Smooth muscle cell (in vitro differentiated cells): ENCODE measurements around the gene PALLD. TPM values are rescaled to one million over a fixed set of nuclear protein-coding genes. Genes with fewer than 3 reads are reported as not detected.

Experiments
- DNase-seq: peaks from one replicate; lab custom pipeline; 2025; ENCODE audit not compliant: unreplicated experiment; lab: John Stamatoyannopoulos, UW
- H2AFZ ChIP-seq: fragments of 200-600 bp; sonication (generic); 2 replicates; pipeline ENCODE4 v1.6.0; 2016; ENCODE audit warnings: antibody characterized with exemption, low read depth, mild to moderate bottlenecking
- H3F3A ChIP-seq: fragments of 200-600 bp; sonication (generic); 2 replicates; pipeline ENCODE4 v1.6.0; 2017; ENCODE audit warnings: antibody characterized with exemption, low read depth
- H3K27ac ChIP-seq: fragments of 200-600 bp; sonication (generic); 2 replicates; pipeline ENCODE4 v1.5.1; 2016; ENCODE audit warnings: low read depth, mild to moderate bottlenecking
- H3K27me3 ChIP-seq: fragments of 200-600 bp; sonication (generic); 2 replicates; pipeline ENCODE4 v1.6.1; 2016; ENCODE audit warnings: low read depth, mild to moderate bottlenecking
- H3K36me3 ChIP-seq: fragments of 200-600 bp; sonication (generic); 2 replicates; pipeline ENCODE4 v1.5.1; 2016; ENCODE audit warnings: low read depth
- H3K4me1 ChIP-seq: fragments of 200-600 bp; sonication (generic); 2 replicates; pipeline ENCODE4 v1.5.1; 2016; ENCODE audit warnings: low read depth
- H3K4me2 ChIP-seq: fragments of 200-600 bp; sonication (generic); 2 replicates; pipeline ENCODE4 v1.6.0; 2016; ENCODE audit warnings: mild to moderate bottlenecking
- H3K4me3 ChIP-seq: fragments of 200-600 bp; sonication (generic); 2 replicates; pipeline ENCODE4 v1.5.1; 2016; ENCODE audit warnings: mild to moderate bottlenecking
- H3K79me2 ChIP-seq: fragments of 200-600 bp; sonication (generic); 2 replicates; pipeline ENCODE4 v1.6.0; 2016; ENCODE audit warnings: low read depth, mild to moderate bottlenecking
- H3K9ac ChIP-seq: fragments of 200-600 bp; sonication (generic); 2 replicates; pipeline ENCODE4 v1.6.0; 2016; ENCODE audit warnings: low read depth
- H3K9me3 ChIP-seq: fragments of 200-600 bp; sonication (generic); replicated peaks from 2 replicates; pipeline ENCODE4 v1.5.1; 2016; ENCODE audit warnings: low read depth
- H4K20me1 ChIP-seq: fragments of 200-600 bp; sonication (generic); 2 replicates; pipeline ENCODE4 v1.6.0; 2016; ENCODE audit warnings: low read depth
- WGBS: methylation state at CpG from one replicate; pipeline ENCODE4 v1.1.7; 2016; ENCODE audit warnings: low lambda C conversion rate; 5-methylcytosine and 5-hydroxymethylcytosine counted together
- polyA plus RNA-seq: library from polyadenylated mRNA; unstranded; fragments of >200 nt; fragmentation: Nextera tagmentation; extraction: Ambion mirVana; gene quantifications from 2 replicates; pipeline ENCODE4 v1.2.1, GENCODE V29; 2016
- total RNA-seq: library from RNA; depleted of rRNA; stranded (reverse); fragments of >200 nt; gene quantifications from 2 replicates; pipeline ENCODE4 v1.2.3, GENCODE V29; 2014
- TF ChIP-seq, protein P1 (sequence below): fragments of 200-600 bp; sonication (generic); IDR thresholded peaks from 2 replicates; pipeline ENCODE4 v1.5.1; 2017; ENCODE audit warnings: borderline replicate concordance, mild to moderate bottlenecking, antibody characterized with exemption; ENCODE audit not compliant: insufficient read depth, poor library complexity, severe bottlenecking

Gene PALLD
- total and polyA plus RNA-seq, 2 experiments from 2014 or later, result 354 to 415 TPM

DNA sequence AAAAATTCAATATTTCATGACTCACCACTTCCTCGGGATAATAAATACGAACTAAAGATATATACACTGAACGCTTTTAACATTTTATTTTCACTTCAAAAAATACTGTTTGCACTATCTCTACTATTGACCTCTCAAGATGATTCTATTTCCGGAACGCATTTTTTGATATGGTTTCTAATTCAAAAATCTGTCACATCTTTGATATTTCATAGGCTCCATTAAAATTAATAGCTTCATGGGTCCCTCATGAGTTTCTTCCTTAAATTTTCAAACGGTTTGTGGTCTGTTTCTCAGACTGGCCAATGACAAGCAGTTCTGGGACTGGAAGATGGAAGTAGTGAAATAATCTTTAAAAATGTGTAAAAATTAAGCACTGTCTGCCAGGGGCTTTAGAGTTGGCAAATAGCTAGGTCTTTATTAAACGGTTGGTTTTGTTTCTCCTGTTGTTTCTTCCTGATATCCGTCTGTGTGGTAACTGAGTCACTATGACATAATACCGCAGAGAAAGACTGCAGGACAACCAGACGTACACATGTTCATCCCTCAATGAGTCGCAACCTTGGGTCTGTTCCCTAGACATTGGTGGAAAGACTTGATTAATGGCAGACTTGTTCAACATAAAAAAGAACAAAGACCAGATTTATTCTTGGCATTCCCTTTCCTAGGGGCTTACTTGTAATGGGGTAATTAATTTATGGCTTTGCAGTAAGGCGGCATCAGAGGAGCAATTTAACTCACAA lies 133.8 kb downstream of the PALLD start:
- TF ChIP-seq, protein P1, sequence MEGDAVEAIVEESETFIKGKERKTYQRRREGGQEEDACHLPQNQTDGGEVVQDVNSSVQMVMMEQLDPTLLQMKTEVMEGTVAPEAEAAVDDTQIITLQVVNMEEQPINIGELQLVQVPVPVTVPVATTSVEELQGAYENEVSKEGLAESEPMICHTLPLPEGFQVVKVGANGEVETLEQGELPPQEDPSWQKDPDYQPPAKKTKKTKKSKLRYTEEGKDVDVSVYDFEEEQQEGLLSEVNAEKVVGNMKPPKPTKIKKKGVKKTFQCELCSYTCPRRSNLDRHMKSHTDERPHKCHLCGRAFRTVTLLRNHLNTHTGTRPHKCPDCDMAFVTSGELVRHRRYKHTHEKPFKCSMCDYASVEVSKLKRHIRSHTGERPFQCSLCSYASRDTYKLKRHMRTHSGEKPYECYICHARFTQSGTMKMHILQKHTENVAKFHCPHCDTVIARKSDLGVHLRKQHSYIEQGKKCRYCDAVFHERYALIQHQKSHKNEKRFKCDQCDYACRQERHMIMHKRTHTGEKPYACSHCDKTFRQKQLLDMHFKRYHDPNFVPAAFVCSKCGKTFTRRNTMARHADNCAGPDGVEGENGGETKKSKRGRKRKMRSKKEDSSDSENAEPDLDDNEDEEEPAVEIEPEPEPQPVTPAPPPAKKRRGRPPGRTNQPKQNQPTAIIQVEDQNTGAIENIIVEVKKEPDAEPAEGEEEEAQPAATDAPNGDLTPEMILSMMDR, result no peak
- H3F3A ChIP-seq, result peaks cover 15% of the 10 kb centered on the region
- peak overlapping the region; percentile 99 for H3K27ac ChIP-seq
- peak overlapping the region; percentile 76 for H3K4me3 ChIP-seq
- H4K20me1 ChIP-seq, result no peaks in the 10 kb centered on the region
- H3K79me2 ChIP-seq, result peaks cover 35% of the 10 kb centered on the region
- 34% methylated on average over 12 of the region's 12 CpGs for WGBS
- peaks cover 37% of the 10 kb centered on the region for H3K4me1 ChIP-seq
- no peaks in the 10 kb centered on the region for H3K27me3 ChIP-seq
- no peak overlapping the region for H2AFZ ChIP-seq
- peak overlapping the region; percentile 90 for H3K9ac ChIP-seq
- peak overlapping the region; percentile 94 for H3K4me2 ChIP-seq
- H3K36me3 ChIP-seq, result no peaks in the 10 kb centered on the region
- no peak for DNase-seq
- no peaks in the 10 kb centered on the region for H3K9me3 ChIP-seq

DNA sequence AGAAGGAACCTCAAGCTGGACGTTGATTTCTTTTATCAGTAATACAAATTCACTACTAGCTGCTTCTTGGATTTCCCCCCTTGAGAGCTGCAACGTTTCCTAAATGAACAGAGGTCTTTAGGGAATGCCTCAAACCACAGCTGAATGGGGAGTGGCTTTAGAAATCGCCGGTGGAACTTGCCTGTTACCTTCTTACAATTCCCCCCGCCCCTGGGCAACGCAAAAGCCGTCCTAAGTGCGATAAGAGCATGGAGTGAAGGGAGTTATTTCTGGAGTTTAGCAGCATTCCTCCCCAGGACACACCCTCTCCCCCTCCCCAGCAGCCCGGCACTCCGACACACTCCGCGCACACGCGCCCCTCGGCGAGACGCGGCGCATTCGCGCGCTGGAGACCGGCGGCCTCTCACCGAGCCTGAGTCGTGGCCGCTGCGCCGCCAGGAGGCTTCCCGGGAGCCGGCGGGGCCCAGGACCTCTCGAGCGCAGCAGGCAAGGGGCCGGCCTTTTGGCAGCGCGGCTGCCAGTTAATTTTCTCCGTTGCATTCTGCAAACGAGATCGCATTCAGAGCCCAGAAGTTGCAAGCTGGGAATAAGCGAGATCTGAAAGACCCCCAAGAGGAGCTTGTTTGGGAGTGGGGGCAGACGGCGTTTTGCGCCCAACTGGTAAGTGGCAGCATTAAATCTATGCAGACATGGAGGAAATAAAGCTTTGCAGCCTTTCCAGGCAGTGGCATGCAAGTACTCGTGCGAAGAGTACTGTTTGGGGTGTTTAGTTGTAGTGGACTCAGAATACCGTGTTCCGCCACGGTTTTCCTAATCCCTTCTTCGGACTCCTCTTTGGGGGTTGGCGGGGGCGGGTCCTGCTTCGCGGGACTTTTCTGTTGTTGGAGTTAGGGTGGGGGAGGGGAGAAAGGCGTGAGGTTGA lies 134.7 kb downstream of the PALLD start:
- no peaks in the 10 kb centered on the region for H3K9me3 ChIP-seq
- H3K27me3 ChIP-seq, result no peaks in the 10 kb centered on the region
- peaks cover 40% of the 10 kb centered on the region for H3K79me2 ChIP-seq
- no peaks in the 10 kb centered on the region for H3K36me3 ChIP-seq
- H3K4me1 ChIP-seq, result peaks cover 37% of the 10 kb centered on the region
- DNase-seq, result peak; percentile 42
- 1% methylated on average over 55 of the region's 55 CpGs for WGBS
- H3F3A ChIP-seq, result peaks cover 21% of the 10 kb centered on the region
- H3K4me2 ChIP-seq, result peak overlapping the region; percentile 94
- H4K20me1 ChIP-seq, result no peaks in the 10 kb centered on the region
- TF ChIP-seq, protein P1, result peak; percentile 31
- peak overlapping the region; percentile 90 for H3K9ac ChIP-seq
- peak overlapping the region; percentile 99 for H3K27ac ChIP-seq
- peak overlapping the region; percentile 76 for H3K4me3 ChIP-seq
- no peak overlapping the region for H2AFZ ChIP-seq

DNA sequence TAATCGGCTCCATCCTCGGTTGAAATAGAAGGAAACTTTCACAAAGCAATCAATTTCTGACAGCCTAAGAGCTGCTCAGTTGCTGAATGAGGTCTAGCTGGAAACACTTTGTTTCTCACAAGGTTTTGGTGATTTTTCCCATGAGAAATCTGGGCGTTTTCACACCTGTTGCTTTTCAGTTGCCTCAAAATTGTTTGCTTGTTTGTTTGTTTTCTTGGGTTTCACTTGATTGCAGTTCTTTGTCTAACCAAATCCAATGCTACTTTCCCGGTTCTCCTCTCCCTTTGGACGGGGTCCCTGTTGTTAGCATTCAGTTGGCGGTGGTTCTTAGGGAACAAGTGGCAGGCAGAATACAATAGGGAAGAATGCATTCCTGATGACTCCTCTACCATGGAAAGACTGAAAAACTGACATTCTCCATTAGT lies 135.5 kb downstream of the PALLD start:
- WGBS, result under 1% methylated on average over 6 of the region's 6 CpGs
- Histone ChIP-seq H3K27ac (peak overlapping the region; percentile 99), H3K27me3 (no peaks in the 10 kb centered on the region), H3K4me1 (peaks cover 45% of the 10 kb centered on the region), H3K9me3 (no peaks in the 10 kb centered on the region), H3K4me3 (peak overlapping the region; percentile 76), H3F3A (peaks cover 26% of the 10 kb centered on the region), H3K79me2 (peaks cover 41% of the 10 kb centered on the region), H3K4me2 (peak overlapping the region; percentile 94), H3K36me3 (no peaks in the 10 kb centered on the region), H2AFZ (no peak overlapping the region), H3K9ac (peak overlapping the region; percentile 90), H4K20me1 (no peaks in the 10 kb centered on the region)
- DNase-seq, result no peak
- TF ChIP-seq, protein P1, result no peak
